Measurements from ENCODE around the gene GABARAP.

GABARAP gene

GRCh38 chr17:7283471-7284216 lies 41.4 kb upstream of the GABARAP start:
- TF ChIP-seq CTCF (IDR thresholded peaks at IDR 0.05; ENCODE audit: low read depth, low read length, missing control alignments): no peak
- no peak overlapping the region for H3K4me3 ChIP-seq (replicated peaks; ENCODE audit: low read depth, low read length)

GRCh38 chr17:7282752-7283321 lies 40.6 kb upstream of the GABARAP start:
- no peak for TF ChIP-seq CTCF (IDR thresholded peaks at IDR 0.05; ENCODE audit: low read depth, low read length, missing control alignments)
- peak overlapping the region; percentile 51 for H3K4me3 ChIP-seq (replicated peaks; ENCODE audit: low read depth, low read length)

More at GRCh38 chr17:7283471-7284216, 41.4 kb upstream of the GABARAP start:
- no peak for DNase-seq (ENCODE audit: extremely low read depth, low read depth)

GRCh38 chr17:7281953-7282751 lies 39.9 kb upstream of the GABARAP start:
- DNase-seq (ENCODE audit: extremely low read depth, low read depth): no peak
- H3K4me3 ChIP-seq (replicated peaks; ENCODE audit: low read depth, low read length): peak overlapping the region; percentile 51
- TF ChIP-seq CTCF (IDR thresholded peaks at IDR 0.05; ENCODE audit: low read depth, low read length, missing control alignments): no peak

More at GRCh38 chr17:7282752-7283321, 40.6 kb upstream of the GABARAP start:
- DNase-seq (ENCODE audit: extremely low read depth, low read depth): no peak

GRCh38 chr17:7281074-7281952 lies 39.1 kb upstream of the GABARAP start, which contains the start of gene SLC2A4:
Gene SLC2A4, plus strand, starts transcription at chr17:7281718. Its CDS starts 217 bp downstream, at chr17:7281935.
- H3K4me3 ChIP-seq (replicated peaks; ENCODE audit: low read depth, low read length): peak within 1 kb of the TSS; percentile 51
- peak; percentile 88 for DNase-seq (ENCODE audit: extremely low read depth, low read depth)
- no peak for TF ChIP-seq CTCF (IDR thresholded peaks at IDR 0.05; ENCODE audit: low read depth, low read length, missing control alignments)

GRCh38 chr17:7280519-7281073 lies 38.3 kb upstream of the GABARAP start:
- peak; percentile 95 for TF ChIP-seq CTCF (IDR thresholded peaks at IDR 0.05; ENCODE audit: low read depth, low read length, missing control alignments)
- peak overlapping the region; percentile 51 for H3K4me3 ChIP-seq (replicated peaks; ENCODE audit: low read depth, low read length)
- DNase-seq (ENCODE audit: extremely low read depth, low read depth): peak; percentile 76

- no peak for DNase-seq (ENCODE audit: extremely low read depth, low read depth)
- no peak overlapping the region for H3K4me3 ChIP-seq (replicated peaks; ENCODE audit: low read depth, low read length)
- TF ChIP-seq CTCF (IDR thresholded peaks at IDR 0.05; ENCODE audit: low read depth, low read length, missing control alignments): no peak
Observed at GRCh38 chr17:7279448-7279847, 37.2 kb upstream of the GABARAP start.

Data from HFF-Myc (cell line).